HG03571 (cell line): ENCODE data around the gene VEPH1.

ENCODE experiments used
- ATAC-seq: cut with Tn5 transposase; IDR thresholded peaks from one replicate; pipeline ENCODE4 v1.9.1; 2021; ENCODE audit not compliant: unreplicated experiment

The VEPH1 gene

GRCh38 chr3:157479464-157480243, 23.6 kb downstream of the VEPH1 start:
- no peak for ATAC-seq

- ATAC-seq, result no peak
These were observed 25.8 kb downstream of the VEPH1 start for GRCh38 chr3:157477441-157477840.

GRCh38 chr3:157475921-157476414, 27.2 kb downstream of the VEPH1 start:
- no peak for ATAC-seq

DNA sequence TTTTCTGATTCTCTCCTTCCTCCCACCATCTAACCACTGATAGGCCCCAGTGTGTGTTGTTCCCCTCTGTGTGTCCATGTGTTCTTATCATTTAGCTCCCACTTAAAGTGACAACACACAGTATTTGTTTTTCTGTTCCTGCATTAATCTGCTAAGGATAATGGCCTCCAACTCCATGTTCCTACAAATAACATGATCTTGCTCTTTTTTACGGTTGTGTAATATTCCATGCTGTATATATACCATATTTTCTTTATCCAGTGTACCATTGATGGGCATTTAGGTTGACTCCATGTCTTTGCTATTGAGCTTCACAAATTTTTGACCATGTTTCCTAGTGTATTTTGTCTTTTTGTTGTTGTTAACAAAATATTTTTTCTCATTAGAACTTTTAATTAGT, 30.6 kb downstream of the VEPH1 start:
- no peak for ATAC-seq

GRCh38 chr3:157471064-157471463, 32.2 kb downstream of the VEPH1 start:
- ATAC-seq, result no peak

DNA sequence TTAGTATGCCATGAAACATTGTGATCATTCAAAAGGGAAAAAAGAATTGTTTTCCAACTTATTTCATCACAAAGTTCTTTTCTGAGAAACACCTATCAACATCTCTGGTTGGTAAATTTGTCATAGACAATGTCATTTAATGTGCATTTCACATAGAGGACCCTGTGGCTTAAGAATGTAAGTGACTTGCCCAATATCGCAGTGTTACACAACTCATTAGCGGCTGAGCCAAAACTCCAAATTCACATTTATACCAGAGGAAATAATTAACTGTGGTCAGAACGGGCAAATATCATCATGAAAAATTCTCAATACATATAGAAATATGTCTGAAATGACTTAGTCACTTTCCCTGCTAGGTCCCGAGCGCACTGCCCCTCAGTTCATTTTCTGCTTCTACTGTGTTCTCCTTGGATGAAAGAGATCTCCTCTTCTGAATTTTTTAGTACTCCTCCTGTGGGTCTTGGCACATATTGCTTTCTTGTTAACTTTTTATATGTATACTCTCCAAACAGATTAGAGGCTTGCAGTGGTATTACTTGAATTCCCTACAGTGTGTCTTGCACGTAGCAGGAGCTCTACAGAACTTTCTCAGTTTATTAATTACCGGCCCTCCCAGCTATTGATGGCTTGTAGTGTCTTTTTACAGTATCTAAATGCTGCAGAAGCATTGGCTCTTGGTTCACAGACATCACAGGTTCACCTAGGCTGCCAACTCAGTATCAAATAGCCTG, 33.5 kb downstream of the VEPH1 start:
- ATAC-seq, result no peak

- no peak for ATAC-seq
These were observed 36.0 kb downstream of the VEPH1 start for GRCh38 chr3:157467200-157467599.

GRCh38 chr3:157465741-157466140, 37.5 kb downstream of the VEPH1 start:
- no peak for ATAC-seq

DNA sequence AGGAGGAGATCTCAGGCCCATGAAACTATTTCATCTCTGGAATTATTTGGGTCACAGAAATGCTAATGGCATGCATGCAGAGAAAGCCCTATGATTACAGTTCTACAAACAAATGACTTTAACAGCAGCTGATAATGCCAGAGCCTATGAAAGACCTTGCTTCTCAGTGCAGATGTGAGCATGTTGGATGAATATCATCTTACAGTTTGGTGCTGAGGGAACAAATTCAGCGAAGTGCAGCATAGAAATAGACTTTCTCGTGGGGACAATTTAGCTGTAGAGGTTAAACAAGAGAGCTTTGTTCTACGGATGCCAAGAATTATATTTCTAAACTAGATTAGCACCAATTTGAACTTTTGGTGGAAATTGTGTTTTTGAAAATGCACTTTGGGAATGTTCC, 38.9 kb downstream of the VEPH1 start:
- ATAC-seq, result no peak

- ATAC-seq, result no peak
These were observed 39.4 kb downstream of the VEPH1 start for GRCh38 chr3:157463816-157464215.

DNA sequence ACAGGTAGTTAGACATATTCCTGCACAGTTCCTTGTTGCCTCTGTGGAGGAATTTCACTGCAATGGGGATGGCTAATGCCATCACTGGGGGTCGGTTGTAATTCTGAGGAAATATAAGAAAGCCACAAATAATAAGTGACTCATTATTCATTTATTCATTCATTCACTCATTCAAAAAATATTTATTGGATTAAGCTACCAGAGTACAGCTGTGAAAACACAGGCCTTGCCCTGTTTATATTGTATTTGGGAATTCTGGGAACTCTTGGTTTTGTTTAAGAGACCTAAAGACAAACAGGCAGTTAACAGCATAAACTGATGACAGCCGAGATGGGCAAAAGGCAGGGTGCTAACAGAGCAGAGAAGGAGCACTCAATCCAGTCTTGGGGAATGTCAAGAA, 43.0 kb downstream of the VEPH1 start:
- no peak for ATAC-seq

DNA sequence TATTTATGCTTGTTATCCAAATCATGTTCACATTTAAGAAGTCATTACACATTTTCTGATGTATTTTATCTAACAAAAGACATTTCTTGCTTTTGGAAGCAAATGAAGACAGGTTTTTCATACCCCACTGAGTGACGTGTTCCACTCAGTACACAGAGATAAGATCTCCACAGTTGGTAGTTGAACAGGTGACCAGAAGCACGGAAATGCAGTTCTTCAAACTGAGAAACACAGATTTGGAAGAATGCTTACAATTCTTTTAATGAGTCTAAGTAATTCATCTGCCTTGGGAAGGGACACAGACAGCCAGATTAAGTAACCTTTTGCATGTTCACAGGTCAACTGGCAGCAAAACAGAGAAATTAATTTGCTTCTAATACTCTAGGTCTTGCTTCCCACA, 43.5 kb downstream of the VEPH1 start:
- no peak for ATAC-seq

DNA sequence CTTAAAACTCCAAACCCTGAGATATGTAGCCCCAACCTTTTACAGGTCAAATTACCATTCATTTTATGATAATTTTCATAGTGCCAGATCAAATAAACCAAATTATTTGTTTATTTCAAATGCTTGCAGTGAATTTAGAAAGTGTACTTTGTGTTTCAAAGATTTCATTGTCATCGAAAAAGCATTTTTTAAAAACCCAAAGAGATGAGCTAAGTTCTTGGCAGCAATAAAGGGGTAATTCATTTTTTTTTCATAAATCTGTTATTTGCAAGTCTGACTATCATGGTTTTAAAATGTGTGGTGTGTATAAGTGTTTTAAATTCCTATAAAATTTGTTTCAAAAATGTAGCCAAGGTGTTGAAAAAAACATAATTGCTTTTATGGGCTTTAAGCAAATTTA, 49.4 kb downstream of the VEPH1 start:
- ATAC-seq, result no peak

GRCh38 chr3:157452097-157452496, 51.1 kb downstream of the VEPH1 start:
- ATAC-seq, result no peak

GRCh38 chr3:157447026-157447694, 56.1 kb downstream of the VEPH1 start:
- ATAC-seq, result no peak

GRCh38 chr3:157445857-157446256, 57.4 kb downstream of the VEPH1 start:
- no peak for ATAC-seq

DNA sequence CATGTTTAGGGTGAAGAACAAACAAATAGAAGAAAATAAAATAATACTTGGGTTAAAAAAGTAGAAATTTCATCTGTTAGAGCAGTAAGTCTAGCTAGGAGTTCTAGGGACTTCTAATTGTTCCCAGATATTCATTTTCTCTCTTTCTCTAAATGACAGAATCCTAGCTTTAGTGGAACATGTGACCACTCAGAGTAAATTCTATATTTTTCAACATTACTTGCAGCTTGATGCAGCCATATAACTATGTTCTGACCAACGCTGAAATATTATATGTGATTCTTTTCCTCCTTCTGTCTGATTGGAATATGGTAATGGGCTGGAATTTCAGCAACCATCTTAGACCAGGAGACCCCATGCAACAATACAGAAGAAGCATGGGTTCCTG, 58.4 kb downstream of the VEPH1 start:
- ATAC-seq, result no peak

GRCh38 chr3:157443905-157444796, 59.1 kb downstream of the VEPH1 start:
- no peak for ATAC-seq

- ATAC-seq, result no peak
These were observed 60.5 kb downstream of the VEPH1 start for GRCh38 chr3:157442729-157443128.

GRCh38 chr3:157441102-157441624, 62.1 kb downstream of the VEPH1 start:
- ATAC-seq, result no peak
